Measurements from ENCODE around the gene PHB1.

Gene PHB1

DNA sequence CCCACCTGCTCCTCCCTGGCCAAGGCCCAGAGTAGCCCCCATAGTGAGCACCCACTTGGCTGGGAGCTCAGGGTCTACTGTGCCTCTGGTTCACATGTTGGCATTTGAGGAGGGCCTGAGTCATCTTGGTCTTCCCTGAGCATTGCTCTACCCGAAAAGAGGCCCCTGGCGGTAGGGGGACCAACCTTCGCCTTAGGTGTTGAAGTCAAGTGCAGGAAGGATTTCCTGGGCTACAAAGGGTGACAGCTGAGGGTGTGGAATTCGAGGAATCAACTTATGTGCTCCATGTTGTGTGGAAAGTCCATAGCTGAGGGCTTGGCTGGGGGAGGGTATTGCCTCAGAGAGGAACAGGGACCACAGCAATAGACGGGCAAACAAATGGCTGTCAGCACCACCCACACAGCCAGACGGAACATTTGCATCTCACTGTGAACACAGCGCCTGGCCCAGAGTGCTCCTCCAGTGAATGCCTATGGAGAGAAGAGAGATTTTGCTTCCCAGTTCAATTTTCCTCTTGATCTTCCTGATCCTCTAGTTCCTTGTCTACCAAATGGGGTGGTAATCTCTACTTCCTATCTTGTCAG is 44.8 kb upstream of the PHB1 start:
- Histone ChIP-seq H3K4me2 (ENCODE audit: low read length) (no peak overlapping the region), H3K4me3 (ENCODE audit: low read depth, low read length) (no peak overlapping the region), H3K9ac (no peak overlapping the region), H3K27ac (no peak overlapping the region), H3K4me1 (no peaks in the 10 kb centered on the region), H3K79me2 (no peaks in the 10 kb centered on the region), H3K27me3 (ENCODE audit: control insufficient read depth, insufficient read depth, low read length) (no peaks in the 10 kb centered on the region), H3K9me3 (ENCODE audit: control insufficient read depth, low read length) (no peaks in the 10 kb centered on the region), H2AFZ (no peak overlapping the region), H3K36me3 (ENCODE audit: control insufficient read depth, insufficient read depth, low read length) (no peaks in the 10 kb centered on the region)
- TF ChIP-seq, protein P1, sequence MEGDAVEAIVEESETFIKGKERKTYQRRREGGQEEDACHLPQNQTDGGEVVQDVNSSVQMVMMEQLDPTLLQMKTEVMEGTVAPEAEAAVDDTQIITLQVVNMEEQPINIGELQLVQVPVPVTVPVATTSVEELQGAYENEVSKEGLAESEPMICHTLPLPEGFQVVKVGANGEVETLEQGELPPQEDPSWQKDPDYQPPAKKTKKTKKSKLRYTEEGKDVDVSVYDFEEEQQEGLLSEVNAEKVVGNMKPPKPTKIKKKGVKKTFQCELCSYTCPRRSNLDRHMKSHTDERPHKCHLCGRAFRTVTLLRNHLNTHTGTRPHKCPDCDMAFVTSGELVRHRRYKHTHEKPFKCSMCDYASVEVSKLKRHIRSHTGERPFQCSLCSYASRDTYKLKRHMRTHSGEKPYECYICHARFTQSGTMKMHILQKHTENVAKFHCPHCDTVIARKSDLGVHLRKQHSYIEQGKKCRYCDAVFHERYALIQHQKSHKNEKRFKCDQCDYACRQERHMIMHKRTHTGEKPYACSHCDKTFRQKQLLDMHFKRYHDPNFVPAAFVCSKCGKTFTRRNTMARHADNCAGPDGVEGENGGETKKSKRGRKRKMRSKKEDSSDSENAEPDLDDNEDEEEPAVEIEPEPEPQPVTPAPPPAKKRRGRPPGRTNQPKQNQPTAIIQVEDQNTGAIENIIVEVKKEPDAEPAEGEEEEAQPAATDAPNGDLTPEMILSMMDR (IDR thresholded peaks at IDR 0.05) = no peak

DNA sequence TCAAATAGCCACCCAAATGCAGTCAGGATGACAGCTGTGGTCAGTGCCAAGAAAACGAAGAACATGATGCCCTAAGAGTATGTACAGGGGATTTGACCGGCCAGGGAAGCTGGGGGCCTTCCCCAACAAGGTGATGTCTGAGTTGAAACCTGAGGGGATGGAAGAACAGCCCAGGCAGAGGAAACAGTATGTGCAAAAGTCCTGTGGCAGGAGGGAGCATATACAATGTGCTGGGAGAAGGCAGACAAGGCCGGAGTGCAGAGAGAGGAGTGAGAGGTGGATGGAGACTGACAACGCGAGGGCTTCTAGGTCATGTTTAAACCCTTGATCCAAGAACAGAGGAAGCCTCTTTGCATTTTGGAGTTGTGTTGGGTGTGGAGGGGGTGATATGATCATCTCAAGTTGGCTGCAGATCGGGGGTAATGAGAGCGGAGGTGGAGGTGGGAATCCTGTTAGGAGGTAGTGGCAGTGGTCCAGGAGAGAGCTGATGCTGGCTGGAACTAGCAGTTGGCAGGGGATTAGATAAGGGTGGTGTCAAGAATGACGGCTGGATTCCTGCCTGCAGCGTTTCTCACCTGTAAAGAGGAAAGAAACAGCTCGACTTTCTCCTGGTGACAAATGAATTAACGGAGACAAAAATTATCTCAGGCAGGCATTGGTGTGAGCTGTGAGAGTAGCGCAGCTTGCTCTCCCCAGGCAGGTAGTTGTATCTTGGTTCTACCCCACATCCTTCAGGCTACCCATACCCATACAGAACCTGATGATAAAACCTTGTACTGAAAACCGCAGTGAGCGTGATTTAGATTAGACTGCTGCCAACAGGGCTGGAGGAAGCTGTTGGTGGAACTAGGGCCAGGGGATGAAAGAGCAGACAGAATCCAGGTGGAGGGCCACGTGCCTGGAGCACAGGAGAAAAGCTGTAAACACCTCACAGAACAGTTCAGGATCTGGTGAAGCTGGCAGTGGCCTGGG is 43.2 kb upstream of the PHB1 start:
- Histone ChIP-seq H3K4me3 (ENCODE audit: low read depth, low read length) (no peak overlapping the region), H3K9ac (no peak overlapping the region), H3K27ac (no peak overlapping the region), H3K4me2 (ENCODE audit: low read length) (no peak overlapping the region), H3K27me3 (ENCODE audit: control insufficient read depth, insufficient read depth, low read length) (no peaks in the 10 kb centered on the region), H3K4me1 (no peaks in the 10 kb centered on the region), H3K79me2 (no peaks in the 10 kb centered on the region), H2AFZ (no peak overlapping the region), H3K36me3 (ENCODE audit: control insufficient read depth, insufficient read depth, low read length) (no peaks in the 10 kb centered on the region), H3K9me3 (ENCODE audit: control insufficient read depth, low read length) (no peaks in the 10 kb centered on the region)
- TF ChIP-seq, protein P1 (IDR thresholded peaks at IDR 0.05) = no peak

DNA sequence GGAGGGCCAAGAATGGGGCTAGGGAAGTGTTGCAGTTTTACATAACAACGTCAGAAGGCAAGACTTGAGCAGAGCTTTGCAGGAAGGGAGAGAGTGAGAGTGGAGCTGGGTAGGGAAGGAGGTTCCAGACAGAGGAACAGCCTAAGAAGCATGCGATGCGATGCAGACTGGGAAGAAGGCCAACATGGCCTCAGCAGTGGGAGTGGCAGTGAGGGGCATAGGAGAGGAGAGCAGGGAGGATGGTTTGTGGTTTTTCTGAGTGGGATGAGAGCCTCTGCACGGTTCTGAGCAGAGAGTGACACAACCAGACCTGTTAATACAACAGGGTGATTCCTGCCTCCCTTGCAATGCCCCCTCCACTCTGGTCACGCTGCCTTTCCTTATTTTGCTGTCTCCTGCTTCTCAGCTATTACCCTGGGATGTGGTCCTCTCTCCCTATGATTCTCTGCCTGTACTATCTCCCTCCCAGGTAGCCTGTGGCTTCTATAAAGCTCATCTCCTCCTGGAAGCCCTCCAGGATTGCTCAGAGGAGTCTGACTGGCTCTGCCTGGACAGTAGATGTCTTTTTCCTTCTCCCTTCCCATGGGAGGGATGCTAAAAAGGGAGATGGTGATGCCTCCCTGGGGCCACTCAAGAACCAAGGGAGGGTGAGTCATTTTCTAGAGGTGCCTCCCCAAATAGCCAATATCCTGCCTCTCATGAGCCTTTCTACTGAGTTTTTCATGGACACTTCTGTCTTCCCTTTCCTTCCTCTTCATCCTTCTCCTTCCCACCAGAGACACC is 41.7 kb upstream of the PHB1 start:
- H3K79me2 ChIP-seq = no peaks in the 10 kb centered on the region
- TF ChIP-seq, protein P1 (IDR thresholded peaks at IDR 0.05) = no peak
- no peaks in the 10 kb centered on the region for H3K36me3 ChIP-seq (ENCODE audit: control insufficient read depth, insufficient read depth, low read length)
- H3K9me3 ChIP-seq (ENCODE audit: control insufficient read depth, low read length) = no peaks in the 10 kb centered on the region
- no peak overlapping the region for H2AFZ ChIP-seq
- no peak overlapping the region for H3K4me2 ChIP-seq (ENCODE audit: low read length)
- H3K27ac ChIP-seq = no peak overlapping the region
- no peak overlapping the region for H3K9ac ChIP-seq
- no peaks in the 10 kb centered on the region for H3K4me1 ChIP-seq
- no peaks in the 10 kb centered on the region for H3K27me3 ChIP-seq (ENCODE audit: control insufficient read depth, insufficient read depth, low read length)
- H3K4me3 ChIP-seq (ENCODE audit: low read depth, low read length) = no peak overlapping the region

DNA sequence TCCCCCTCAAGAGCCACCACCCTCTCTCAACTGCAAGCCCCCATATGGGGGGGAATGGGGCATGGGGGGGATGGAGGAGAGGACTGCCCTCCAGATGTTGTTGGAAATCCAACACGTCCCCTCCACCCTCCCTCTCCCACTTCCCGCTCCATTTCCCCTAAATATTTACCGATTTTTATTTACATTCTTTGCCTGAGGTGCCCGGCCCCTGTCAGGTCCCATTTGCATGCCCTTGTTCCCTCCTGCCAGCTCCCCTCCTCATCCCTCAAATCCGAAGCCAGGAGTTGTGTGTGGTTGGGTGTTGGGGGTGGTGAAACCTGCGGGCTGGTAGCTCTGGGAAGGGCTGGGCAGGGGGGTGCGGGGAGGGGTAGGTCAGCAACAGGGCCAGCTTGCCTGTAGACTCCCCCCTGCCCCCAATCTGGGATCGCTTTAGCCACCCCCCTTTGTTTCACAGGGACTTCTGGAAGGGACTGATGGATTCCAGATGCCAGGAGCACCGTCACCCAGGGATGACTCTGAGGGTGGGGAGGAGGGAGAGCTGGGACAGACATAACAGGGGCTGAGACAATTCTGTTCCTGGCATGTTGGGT is 40.7 kb upstream of the PHB1 start:
- Histone ChIP-seq H3K9me3 (ENCODE audit: control insufficient read depth, low read length) (no peaks in the 10 kb centered on the region), H3K79me2 (no peaks in the 10 kb centered on the region), H3K4me1 (no peaks in the 10 kb centered on the region), H3K27ac (no peak overlapping the region), H3K9ac (no peak overlapping the region), H3K27me3 (ENCODE audit: control insufficient read depth, insufficient read depth, low read length) (no peaks in the 10 kb centered on the region), H3K4me3 (ENCODE audit: low read depth, low read length) (no peak overlapping the region), H2AFZ (no peak overlapping the region), H3K36me3 (ENCODE audit: control insufficient read depth, insufficient read depth, low read length) (no peaks in the 10 kb centered on the region), H3K4me2 (ENCODE audit: low read length) (no peak overlapping the region)
- TF ChIP-seq, protein P1 (IDR thresholded peaks at IDR 0.05) = no peak

All from parathyroid adenoma (tissue), 2 donors.